Metanephros (tissue), 2 donors: ENCODE results near the gene NPIPB13. TPM values are rescaled to one million over a fixed set of nuclear protein-coding genes. Genes with fewer than 3 reads are reported as not detected.

Source experiments
- small RNA-seq: library from RNA; depleted of rRNA; stranded (forward); fragments of <200 nt; gene quantifications from one replicate; pipeline ENCODE3, GENCODE V24; 2014; ENCODE audit warnings: low replicate concordance
- total RNA-seq: library from RNA; depleted of rRNA; stranded (reverse); fragments of >200 nt; gene quantifications from one replicate; pipeline ENCODE4 v1.2.3, GENCODE V29; 2014

Gene NPIPB13
- total RNA-seq: 4.5 TPM

DNA sequence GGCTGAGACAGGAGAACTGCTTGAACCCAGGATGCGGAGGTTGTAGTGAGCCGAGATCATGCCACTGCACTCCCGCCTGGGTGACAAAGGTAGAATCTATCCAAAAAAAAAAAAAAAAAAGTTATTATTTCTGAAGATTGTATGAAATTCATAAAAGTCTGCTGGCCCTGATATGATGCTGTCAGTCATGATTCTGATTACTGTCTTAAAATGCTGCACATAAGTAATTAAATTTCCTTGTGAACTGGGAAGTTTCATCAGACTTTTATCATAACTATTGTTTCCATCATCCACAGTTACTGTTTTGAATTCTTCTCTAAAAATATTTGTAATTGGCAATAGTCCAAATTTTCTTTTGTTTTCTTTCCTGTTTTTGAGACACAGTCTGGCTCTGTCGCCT is at the start of gene NPIPB13:
NPIPB13 (minus strand) TSS at position 101 of the 400 bp plus-strand sequence. CDS start 2,906 bp downstream, outside the sequence.

GRCh38 chr16:30199049-30199448 is 49.2 kb downstream of the NPIPB13 start, which contains the start of gene SULT1A3:
Gene SULT1A3, plus strand, starts transcription at chr16:30199255. Its CDS starts 1,474 bp downstream, at chr16:30200729.

Small RNA genes lying within 50 kb of the gene (small RNA-seq; reads per million reads assigned to genes)
- not detected for gene AC106782.4

Other genes starting within 250 kb of the NPIPB13 start
- gene DOC2A, start 237.5 kb downstream of the NPIPB13 start, total RNA-seq: 1.9 TPM
- not detected for gene C16orf92, start 225.3 kb downstream of the NPIPB13 start, total RNA-seq
- gene TLCD3B, start 217.2 kb downstream of the NPIPB13 start, total RNA-seq: 1.5 TPM
- 850 TPM for gene ALDOA, start 182.7 kb downstream of the NPIPB13 start, total RNA-seq
- 92.4 TPM for gene PPP4C, start 172.5 kb downstream of the NPIPB13 start, total RNA-seq
- 1.1 TPM for gene TBX6, start 156.6 kb downstream of the NPIPB13 start, total RNA-seq
- 56.3 TPM for gene YPEL3, start 152.3 kb downstream of the NPIPB13 start, total RNA-seq
- gene GDPD3, start 134.9 kb downstream of the NPIPB13 start, total RNA-seq: 4.7 TPM
- gene MAPK3, start 125.3 kb downstream of the NPIPB13 start, total RNA-seq: 31.2 TPM
- gene CORO1A, start 64.9 kb downstream of the NPIPB13 start, total RNA-seq: 30.8 TPM
- gene BOLA2B, start 54.8 kb downstream of the NPIPB13 start, total RNA-seq: 11.4 TPM
- 11.6 TPM for gene SLX1A, start 54.6 kb downstream of the NPIPB13 start, total RNA-seq
- 11.6 TPM for gene SULT1A3, start 49.2 kb downstream of the NPIPB13 start, total RNA-seq
- 27.7 TPM for gene CD2BP2, start 106.8 kb upstream of the NPIPB13 start, total RNA-seq
- 30.4 TPM for gene TBC1D10B, start 122.0 kb upstream of the NPIPB13 start, total RNA-seq
- 1,522 TPM for gene MYL11, start 126.3 kb upstream of the NPIPB13 start, total RNA-seq
- 0.41 TPM for gene SEPTIN1, start 134.1 kb upstream of the NPIPB13 start, total RNA-seq
- 11.4 TPM for gene ZNF48, start 146.9 kb upstream of the NPIPB13 start, total RNA-seq
- 12.3 TPM for gene ZNF771, start 159.1 kb upstream of the NPIPB13 start, total RNA-seq
- gene DCTPP1, start 181.6 kb upstream of the NPIPB13 start, total RNA-seq: 26.9 TPM
- 47.6 TPM for gene SEPHS2, start 197.4 kb upstream of the NPIPB13 start, total RNA-seq
- 9.5 TPM for gene ITGAL, start 224.3 kb upstream of the NPIPB13 start, total RNA-seq